AG20443 (cell line): Measurements from ENCODE around the gene SORCS2.

Source experiments
- DNase-seq: peaks from one replicate; pipeline ENCODE4 v3.0.0; 2012; ENCODE audit warnings: low spot score, mixed read lengths

Gene SORCS2

GRCh38 chr4:7192252-7193029 lies at the start of gene SORCS2:
SORCS2 (plus strand) TSS chr4:7192538.
- DNase-seq, result peak; percentile 93

- DNase-seq, result no peak
Observed at GRCh38 chr4:7144374-7145290, 47.7 kb upstream of the SORCS2 start.

- DNase-seq, result no peak
Observed at GRCh38 chr4:7145291-7145934, 46.9 kb upstream of the SORCS2 start.

GRCh38 chr4:7146059-7146785 lies 46.1 kb upstream of the SORCS2 start:
- DNase-seq, result no peak

- DNase-seq, result no peak
Observed at GRCh38 chr4:7146786-7147115, 45.6 kb upstream of the SORCS2 start.

GRCh38 chr4:7147261-7147660 lies 45.1 kb upstream of the SORCS2 start:
- DNase-seq, result no peak

- DNase-seq, result no peak
Observed at GRCh38 chr4:7147661-7148310, 44.6 kb upstream of the SORCS2 start.

- DNase-seq, result no peak
Observed at GRCh38 chr4:7148337-7148736, 44.0 kb upstream of the SORCS2 start.

- peak; percentile 53 for DNase-seq
Observed at GRCh38 chr4:7150036-7150635, 42.2 kb upstream of the SORCS2 start.

- no peak for DNase-seq
Observed at GRCh38 chr4:7151668-7152227, 40.6 kb upstream of the SORCS2 start.

- DNase-seq, result no peak
Observed at GRCh38 chr4:7153711-7154110, 38.6 kb upstream of the SORCS2 start.

- no peak for DNase-seq
Observed at GRCh38 chr4:7154351-7154981, 37.9 kb upstream of the SORCS2 start.

GRCh38 chr4:7155590-7156071 lies 36.7 kb upstream of the SORCS2 start:
- DNase-seq, result peak; percentile 56

GRCh38 chr4:7156328-7156727 lies 36.0 kb upstream of the SORCS2 start:
- DNase-seq, result no peak

- peak; percentile 79 for DNase-seq
Observed at GRCh38 chr4:7156761-7157488, 35.4 kb upstream of the SORCS2 start.

GRCh38 chr4:7157666-7158065 lies 34.7 kb upstream of the SORCS2 start:
- no peak for DNase-seq

GRCh38 chr4:7158081-7158750 lies 34.1 kb upstream of the SORCS2 start:
- no peak for DNase-seq

GRCh38 chr4:7158991-7159390 lies 33.3 kb upstream of the SORCS2 start:
- no peak for DNase-seq

- no peak for DNase-seq
Observed at GRCh38 chr4:7159923-7160322, 32.4 kb upstream of the SORCS2 start.
